ENCODE data around the gene MYL11.

DNA sequence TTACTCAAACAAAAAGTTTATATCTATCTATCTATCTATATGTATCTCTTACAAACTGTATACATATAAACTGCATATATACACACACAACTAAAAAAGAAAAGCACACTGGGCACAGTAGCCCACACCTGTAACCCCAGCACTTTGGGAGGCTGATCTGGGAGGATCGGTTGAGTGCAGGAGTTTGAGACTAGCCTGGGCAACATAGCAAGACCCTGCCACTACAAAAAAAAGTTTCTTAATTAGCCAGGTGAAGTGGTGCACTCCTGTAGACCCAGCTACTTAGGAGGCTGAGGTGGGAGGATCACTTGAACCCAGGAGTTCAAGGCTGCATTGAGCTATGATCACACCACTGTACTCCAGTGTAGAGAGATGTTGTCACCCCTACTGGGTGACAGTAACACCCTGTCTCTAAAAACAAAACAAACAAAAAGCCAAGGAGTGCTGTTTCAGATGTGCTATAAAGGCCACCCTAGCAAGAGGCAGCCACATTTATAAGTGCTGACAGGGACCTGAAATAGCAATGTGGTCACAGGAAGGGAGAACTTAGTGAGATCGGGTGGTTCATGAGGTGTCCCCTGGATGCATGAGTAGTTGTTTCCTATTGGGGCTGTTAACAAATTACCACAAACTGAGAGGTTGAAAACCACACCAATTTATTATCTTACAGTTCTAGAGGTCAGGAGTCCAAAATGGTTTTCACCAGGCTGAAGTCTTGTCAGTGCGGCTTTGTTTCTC is 24.3 kb upstream of the MYL11 start:
- TF ChIP-seq, protein P1, sequence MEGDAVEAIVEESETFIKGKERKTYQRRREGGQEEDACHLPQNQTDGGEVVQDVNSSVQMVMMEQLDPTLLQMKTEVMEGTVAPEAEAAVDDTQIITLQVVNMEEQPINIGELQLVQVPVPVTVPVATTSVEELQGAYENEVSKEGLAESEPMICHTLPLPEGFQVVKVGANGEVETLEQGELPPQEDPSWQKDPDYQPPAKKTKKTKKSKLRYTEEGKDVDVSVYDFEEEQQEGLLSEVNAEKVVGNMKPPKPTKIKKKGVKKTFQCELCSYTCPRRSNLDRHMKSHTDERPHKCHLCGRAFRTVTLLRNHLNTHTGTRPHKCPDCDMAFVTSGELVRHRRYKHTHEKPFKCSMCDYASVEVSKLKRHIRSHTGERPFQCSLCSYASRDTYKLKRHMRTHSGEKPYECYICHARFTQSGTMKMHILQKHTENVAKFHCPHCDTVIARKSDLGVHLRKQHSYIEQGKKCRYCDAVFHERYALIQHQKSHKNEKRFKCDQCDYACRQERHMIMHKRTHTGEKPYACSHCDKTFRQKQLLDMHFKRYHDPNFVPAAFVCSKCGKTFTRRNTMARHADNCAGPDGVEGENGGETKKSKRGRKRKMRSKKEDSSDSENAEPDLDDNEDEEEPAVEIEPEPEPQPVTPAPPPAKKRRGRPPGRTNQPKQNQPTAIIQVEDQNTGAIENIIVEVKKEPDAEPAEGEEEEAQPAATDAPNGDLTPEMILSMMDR (conservative IDR thresholded peaks at IDR 0.05) = no peak
- TF ChIP-seq EZH2 (IDR thresholded peaks at IDR 0.05; ENCODE audit: low read depth) = no peak
